HG03565 (cell line): ENCODE results near the gene THEMIS.
"Not testable (repeated sequence)": the region's sequence is repeated elsewhere in the genome, so short reads cannot be mapped to it uniquely, and the experiment has no call there.

ENCODE experiments used
- ATAC-seq: cut with Tn5 transposase; IDR thresholded peaks from one replicate; pipeline ENCODE4 v1.9.1; 2021; ENCODE audit warnings: mild to moderate bottlenecking, moderate library complexity; ENCODE audit not compliant: unreplicated experiment

Gene THEMIS

GRCh38 chr6:127914240-127914639 lies 13.4 kb upstream of the THEMIS start:
- ATAC-seq, result no peak

- no peak for ATAC-seq
Observed at GRCh38 chr6:127912914-127913313, 12.1 kb upstream of the THEMIS start.

- ATAC-seq, result peak; percentile 74
Observed at GRCh38 chr6:127907960-127908640, 7.2 kb upstream of the THEMIS start.

- ATAC-seq, result no peak
Observed at GRCh38 chr6:127904160-127904559, 3.3 kb upstream of the THEMIS start.

GRCh38 chr6:127902933-127903332 lies 2.1 kb upstream of the THEMIS start:
- ATAC-seq, result no peak

- no peak for ATAC-seq
Observed at GRCh38 chr6:127897484-127897883, 3.4 kb downstream of the THEMIS start.

- no peak for ATAC-seq
Observed at GRCh38 chr6:127894051-127894450, 6.8 kb downstream of the THEMIS start.

- ATAC-seq, result no peak
Observed at GRCh38 chr6:127893541-127893940, 7.3 kb downstream of the THEMIS start.

GRCh38 chr6:127891731-127892326 lies 9.0 kb downstream of the THEMIS start:
- ATAC-seq, result no peak

- ATAC-seq, result no peak
Observed at GRCh38 chr6:127886603-127887002, 14.3 kb downstream of the THEMIS start.

GRCh38 chr6:127884134-127884533 lies 16.7 kb downstream of the THEMIS start:
- no peak for ATAC-seq

- not testable (repeated sequence) for ATAC-seq
Observed at GRCh38 chr6:127881949-127882348, 18.9 kb downstream of the THEMIS start.

- no peak for ATAC-seq
Observed at GRCh38 chr6:127880429-127880828, 20.4 kb downstream of the THEMIS start.

GRCh38 chr6:127879685-127880084 lies 21.2 kb downstream of the THEMIS start:
- ATAC-seq, result no peak

- ATAC-seq, result no peak
Observed at GRCh38 chr6:127878115-127878514, 22.7 kb downstream of the THEMIS start.

GRCh38 chr6:127877231-127877630 lies 23.6 kb downstream of the THEMIS start:
- peak; percentile 59 for ATAC-seq

- ATAC-seq, result no peak
Observed at GRCh38 chr6:127869772-127870404, 31.0 kb downstream of the THEMIS start.

- ATAC-seq, result no peak
Observed at GRCh38 chr6:127869183-127869582, 31.7 kb downstream of the THEMIS start.

- ATAC-seq, result no peak
Observed at GRCh38 chr6:127868338-127868737, 32.5 kb downstream of the THEMIS start.

- ATAC-seq, result no peak
Observed at GRCh38 chr6:127866766-127867165, 34.1 kb downstream of the THEMIS start.

- ATAC-seq, result no peak
Observed at GRCh38 chr6:127865108-127865507, 35.8 kb downstream of the THEMIS start.

GRCh38 chr6:127864701-127865100 lies 36.2 kb downstream of the THEMIS start:
- no peak for ATAC-seq
